Transverse colon (tissue), 3 donors: ENCODE data around the gene PAPOLB.

Experiments used
- CTCF ChIP-seq, 5 experiments: fragments of 200-600 bp in 3 of 5; fragments of 450-650 bp in 2 of 5; sonication (generic) in 3 of 5; IDR thresholded peaks; 1 replicate in 2 of 5; 2 replicates in 3 of 5; pipeline ENCODE4 v1.5.1; 2016 to 2017; ENCODE audit warnings: antibody characterized with exemption in 5 of 5, inconsistent platforms in 3 of 5, mild to moderate bottlenecking in 2 of 5, moderate library complexity in 1 of 5
- POLR2A ChIP-seq: fragments of 450-650 bp; IDR thresholded peaks from one replicate; pipeline ENCODE4 v1.6.1; 2016; ENCODE audit warnings: antibody characterized with exemption, mild to moderate bottlenecking, moderate library complexity

GRCh38 chr7:4840079-4840501 is 21.7 kb downstream of the PAPOLB start:
- TF ChIP-seq POLR2A (no peak), CTCF (IDR thresholded peaks at IDR 0.05) (no peak)
